DLD1 (cell line): Measurements from ENCODE around the gene GNAO1.

Source experiments
- in situ Hi-C: cut with HindIII; loops from 2 replicates; pipeline ENCODE4 v1.10.0; 2017; ENCODE audit warnings: low sequenced_read_pairs

The GNAO1 gene

DNA sequence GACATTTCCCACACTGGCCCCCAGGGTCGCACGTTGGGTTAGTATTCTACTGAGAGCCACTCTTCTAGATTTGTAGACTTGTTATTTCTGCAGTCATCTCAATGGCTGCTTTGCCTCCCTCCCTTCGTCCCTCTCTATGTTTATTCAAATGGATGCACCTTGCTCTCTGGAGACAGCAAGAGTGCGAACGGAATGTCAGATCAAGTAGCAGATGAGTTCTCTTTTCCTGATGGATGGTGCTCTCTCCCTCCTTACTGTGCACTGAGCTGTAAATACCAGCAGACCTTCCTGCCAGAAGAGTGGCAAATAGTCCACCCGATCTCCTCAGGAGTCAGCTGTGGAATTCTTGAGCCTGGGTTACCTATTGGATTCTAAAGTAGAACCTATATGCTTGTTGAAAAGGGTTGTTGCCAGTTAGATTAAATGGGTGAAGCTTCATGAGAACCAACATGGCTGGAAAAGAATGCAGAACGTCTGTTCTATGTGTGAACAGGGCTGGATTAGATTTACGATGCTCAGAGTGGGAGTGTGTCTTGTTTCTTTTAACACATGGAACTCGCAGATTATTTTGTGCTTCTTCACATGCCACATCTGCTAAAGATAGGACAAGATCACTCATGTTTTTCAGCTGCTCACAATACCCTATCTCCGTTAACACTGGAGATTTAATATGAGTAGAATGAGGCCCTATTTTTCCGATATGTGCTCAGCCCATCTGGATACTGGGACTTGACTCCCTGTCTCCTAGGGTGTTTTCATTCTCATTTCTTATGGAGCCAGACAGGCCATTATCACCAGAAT lies 6.1 kb downstream of the GNAO1 start:
- in situ Hi-C loops, result no loop called here

- in situ Hi-C loops, result no loop called here
Observed at GRCh38 chr16:56198006-56198754, 6.9 kb downstream of the GNAO1 start.

- in situ Hi-C loops, result no loop called here
Observed at GRCh38 chr16:56198755-56199114, 7.4 kb downstream of the GNAO1 start.

DNA sequence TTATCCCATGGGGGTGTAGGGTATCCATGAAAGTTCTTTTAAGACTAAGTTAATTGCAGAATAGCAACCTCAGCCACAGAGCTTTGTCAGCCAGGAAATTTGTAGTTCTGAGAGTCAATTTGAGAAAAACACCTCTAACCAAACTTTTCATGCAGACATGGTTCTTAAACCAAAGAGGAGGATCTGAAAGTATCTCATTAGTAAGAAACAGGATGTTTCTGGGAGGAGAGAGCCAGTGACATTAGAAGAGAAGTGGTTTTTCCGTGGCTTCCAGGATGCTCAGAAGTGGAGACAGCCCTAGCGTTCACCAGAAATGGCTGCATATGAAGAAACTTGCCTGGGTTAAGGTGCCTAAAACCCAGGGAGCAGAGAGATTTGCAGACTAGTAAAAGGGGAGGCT lies 7.9 kb downstream of the GNAO1 start:
- in situ Hi-C loops, result no loop called here

- in situ Hi-C loops, result no loop called here
Observed at GRCh38 chr16:56201030-56201429, 9.7 kb downstream of the GNAO1 start.

- in situ Hi-C loops, result no loop called here
Observed at GRCh38 chr16:56202036-56202435, 10.7 kb downstream of the GNAO1 start.

- in situ Hi-C loops, result no loop called here
Observed at GRCh38 chr16:56203052-56203451, 11.8 kb downstream of the GNAO1 start.

DNA sequence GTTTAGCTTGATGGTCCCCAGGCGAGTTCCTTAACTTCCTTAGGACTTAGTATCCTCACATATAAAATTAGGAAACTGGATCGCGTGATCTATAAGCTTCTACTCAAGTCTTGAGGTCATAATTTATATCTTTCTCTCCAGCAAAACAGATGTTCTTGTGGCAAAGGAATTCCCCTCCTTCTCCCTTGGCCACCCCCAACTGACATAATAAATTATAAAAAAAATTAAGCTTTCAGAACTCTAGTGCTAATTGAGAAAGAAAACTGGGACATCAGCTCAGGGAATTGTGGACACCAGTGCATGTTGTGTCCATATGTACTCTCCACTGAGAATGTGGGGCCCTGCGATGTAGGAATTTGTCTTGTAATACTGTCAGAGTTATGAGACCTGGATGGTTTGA lies 13.5 kb downstream of the GNAO1 start:
- in situ Hi-C loops, result no loop called here

- in situ Hi-C loops, result no loop called here
Observed at GRCh38 chr16:56206951-56207350, 15.7 kb downstream of the GNAO1 start.

DNA sequence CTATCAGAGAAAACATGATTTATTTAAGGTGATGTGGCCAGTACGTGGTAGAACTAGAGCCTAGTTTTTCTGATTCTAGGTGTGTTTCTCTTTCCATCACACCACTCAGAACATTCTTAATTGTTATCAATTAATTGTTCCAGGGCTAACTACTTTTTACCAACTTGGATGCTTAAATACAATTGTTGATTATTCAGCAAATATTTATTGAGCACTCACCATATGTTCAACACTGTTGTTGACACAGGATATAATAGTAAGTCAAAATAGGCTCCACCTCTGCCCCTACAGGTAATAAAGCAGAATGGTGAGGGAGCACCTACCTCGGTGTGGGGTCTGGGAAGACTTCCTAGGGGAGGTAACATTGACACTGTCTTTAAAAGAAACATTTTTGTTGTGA lies 16.1 kb downstream of the GNAO1 start:
- in situ Hi-C loops, result no loop called here

DNA sequence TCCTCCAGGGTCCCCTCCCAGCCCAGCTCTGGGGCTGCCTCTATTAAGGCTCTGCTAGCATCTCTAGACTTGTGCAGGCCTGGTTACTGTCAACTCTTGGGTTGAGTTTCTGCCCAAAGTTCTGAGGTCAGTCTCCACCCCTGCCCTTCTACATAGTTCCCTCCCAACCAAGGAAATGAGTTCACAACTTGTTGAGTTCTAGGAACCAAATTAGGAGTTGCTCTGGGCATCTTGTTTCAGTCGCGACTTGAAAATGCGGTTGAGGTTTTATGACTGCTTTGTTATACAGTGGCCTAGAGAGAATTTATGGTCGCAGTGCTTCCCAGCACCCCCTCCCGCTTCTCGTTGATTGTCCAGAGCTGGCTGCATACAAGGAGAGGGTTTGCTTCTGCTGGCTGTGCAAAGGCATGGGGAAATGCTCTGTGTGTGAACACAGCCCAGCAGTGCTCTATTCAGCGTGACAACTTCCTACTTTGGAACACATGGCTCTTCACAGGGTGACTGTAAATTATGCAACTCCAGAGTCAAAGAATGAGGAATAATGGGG lies 20.2 kb downstream of the GNAO1 start:
- in situ Hi-C loops, result no loop called here

DNA sequence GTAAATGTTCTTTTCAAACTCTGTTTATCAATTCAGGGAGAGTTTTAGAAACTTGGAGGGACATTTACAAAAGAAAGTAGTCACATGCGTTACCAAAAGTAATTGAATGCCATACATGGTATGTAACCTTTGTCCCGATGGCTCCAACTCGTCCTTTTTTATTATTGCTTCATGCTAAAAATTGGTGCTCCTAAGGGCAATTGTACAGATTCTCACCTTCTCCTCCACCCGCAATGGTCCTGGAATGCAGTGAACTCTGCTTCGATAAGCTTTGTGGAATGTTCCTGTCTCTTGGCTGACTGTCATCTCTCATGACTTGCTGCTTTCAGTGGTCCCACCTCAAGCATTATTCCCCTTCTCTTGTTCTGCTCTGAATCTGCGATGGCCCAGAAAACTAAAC lies 20.9 kb downstream of the GNAO1 start:
- in situ Hi-C loops, result no loop called here

DNA sequence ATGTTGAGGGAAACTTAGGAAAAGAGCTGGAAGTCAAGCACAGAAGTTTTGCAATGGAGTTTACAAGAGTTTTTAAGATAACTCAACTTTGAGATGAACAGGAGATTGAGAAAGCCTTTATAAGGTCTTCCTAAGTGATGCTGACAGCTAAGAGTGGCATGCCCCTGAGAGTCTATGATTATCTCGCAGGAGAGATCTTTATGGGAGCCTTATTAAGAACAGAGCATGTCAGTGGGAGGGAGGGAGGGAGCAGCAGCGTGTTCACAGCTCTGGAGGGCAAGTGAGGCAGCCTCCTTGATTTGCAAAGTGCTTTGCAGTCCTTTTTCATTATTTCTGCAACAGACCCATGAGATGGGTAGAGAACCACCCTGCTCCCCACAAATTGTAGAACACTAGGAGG lies 30.7 kb downstream of the GNAO1 start:
- in situ Hi-C loops, result no loop called here

DNA sequence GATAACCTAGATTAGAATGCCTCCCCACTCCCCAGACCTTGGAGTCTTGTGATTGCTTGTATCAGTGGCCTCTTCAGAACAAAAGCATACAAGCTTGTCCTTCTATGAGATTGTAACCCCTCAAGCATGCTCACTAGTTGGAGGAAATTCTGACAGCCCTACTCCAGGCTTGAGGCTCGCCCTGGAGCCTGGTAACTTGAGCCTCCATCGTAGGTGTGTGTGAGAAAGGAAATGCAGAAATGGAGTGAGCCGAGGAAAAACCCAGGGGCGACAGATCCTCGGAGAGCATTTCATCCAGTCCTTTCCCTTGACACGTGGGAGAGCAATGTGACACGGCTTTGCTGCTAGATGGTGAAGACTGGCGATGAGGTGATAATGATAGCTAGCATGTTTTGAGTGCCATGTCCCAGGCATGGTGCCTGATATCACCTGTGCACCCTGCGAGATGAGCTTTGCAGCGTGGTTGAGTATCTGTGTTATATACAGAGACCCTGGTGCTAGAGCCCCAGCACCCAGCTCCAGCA lies 31.2 kb downstream of the GNAO1 start:
- in situ Hi-C loops, result no loop called here

DNA sequence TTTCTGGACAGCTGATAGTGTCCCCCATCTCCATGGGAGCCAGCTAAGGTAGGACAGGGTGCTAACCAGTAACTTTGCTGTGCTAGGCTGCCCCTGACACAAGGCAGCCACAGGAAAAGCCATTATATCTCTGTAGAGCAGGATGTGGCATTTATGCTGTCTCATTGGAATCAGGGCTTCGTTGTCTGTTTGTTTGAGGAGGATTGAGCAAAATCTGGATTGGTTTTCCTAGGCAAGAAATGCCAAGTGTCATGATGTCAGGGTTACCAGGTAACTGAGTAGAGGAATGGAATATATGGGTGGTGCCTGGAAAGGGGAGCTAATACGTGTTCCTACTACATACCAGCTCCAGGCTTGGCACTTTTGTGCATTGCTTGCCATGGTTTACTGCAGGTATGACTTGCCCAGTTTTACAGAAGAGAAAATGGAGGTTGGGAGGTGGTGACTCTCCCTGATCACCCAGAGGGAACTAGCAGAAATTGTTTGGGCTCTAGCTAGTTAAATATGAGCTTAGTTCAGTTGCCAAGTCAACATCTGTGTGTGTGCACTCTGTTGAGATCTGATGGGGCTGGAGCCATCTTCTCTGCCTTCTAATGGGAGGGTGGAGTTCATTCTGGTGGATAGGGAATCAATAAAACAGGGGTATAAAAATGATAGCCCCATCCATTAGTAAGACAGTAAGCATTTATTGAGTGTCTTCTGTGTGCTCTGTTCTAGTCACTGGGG lies 33.9 kb downstream of the GNAO1 start:
- in situ Hi-C loops, result no loop called here

GRCh38 chr16:56226187-56226586 lies 34.9 kb downstream of the GNAO1 start:
- in situ Hi-C loops, result no loop called here

GRCh38 chr16:56226845-56227525 lies 35.7 kb downstream of the GNAO1 start:
- in situ Hi-C loops, result no loop called here

DNA sequence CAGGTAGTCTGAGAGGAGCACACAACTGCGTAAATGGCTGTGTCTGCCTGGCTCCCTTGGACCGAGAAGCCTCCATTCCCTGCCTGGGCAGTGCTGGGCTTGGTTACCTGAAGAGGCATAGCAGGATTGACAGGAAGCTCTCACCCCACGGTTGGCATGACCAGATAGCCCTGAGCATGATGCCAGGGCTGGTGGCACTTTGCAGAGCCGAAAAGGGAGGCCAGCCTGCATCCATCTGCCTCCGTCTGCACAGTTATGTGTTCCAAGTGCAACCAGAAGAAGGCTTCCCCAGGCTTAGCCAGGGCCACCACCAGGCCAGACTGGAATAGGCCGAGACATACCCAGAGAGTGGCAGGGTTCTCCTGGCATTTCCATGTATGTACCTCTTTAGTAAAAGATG lies 36.6 kb downstream of the GNAO1 start:
- in situ Hi-C loops, result no loop called here

- in situ Hi-C loops, result no loop called here
Observed at GRCh38 chr16:56228476-56228875, 37.2 kb downstream of the GNAO1 start.

DNA sequence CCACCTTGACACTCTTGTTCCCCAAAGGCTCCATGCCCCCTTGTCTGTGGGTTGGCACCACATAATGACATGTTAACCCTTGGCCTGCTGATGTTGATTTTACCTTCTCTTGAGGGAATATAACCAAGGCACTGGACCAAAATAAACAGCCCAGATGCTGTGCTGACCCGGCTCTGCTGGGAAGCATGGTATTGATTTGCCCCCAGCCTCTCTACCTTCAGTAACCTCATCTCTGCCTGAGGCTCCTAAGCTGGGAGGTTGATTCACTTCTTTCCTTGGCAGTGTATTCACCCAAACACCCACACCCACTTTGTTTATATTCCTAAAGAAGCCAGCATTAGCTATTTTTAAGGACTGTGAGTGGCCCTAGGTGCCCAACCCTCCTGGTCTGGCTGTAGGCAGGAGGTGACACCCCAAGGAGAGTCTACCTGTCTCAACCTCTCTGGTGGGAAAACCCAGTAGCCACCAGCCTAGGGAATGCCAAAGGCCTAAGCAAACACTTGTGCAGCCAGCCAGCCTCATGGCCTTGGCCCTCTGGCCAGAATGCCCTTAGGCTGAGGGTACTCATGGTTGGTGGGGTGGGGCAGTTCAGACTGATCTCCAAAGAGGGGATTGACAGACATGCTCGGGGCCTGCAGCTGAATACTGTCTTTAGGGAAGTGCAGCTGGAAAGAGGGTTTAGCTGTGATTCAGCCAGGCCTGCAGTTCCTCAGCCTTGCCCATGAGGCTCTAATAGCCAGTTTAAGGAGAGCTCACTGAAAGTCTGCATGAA lies 42.7 kb downstream of the GNAO1 start:
- in situ Hi-C loops, result no loop called here
